SK-N-SH (cell line): ENCODE results near the gene MRPL18. TPM values are rescaled to one million over a fixed set of nuclear protein-coding genes. Genes with fewer than 3 reads are reported as not detected.

ENCODE experiments used
- CTCF ChIA-PET: fragments of 300-600, 350-600 bp; formaldehyde crosslinking; extraction: SDS; loops from one replicate; lab custom pipeline; 2021; lab: Yijun Ruan, JAX
- POLR2A ChIA-PET: fragments of 350-600 bp; sonication (Branson Sonifier 250); formaldehyde crosslinking; extraction: SDS; loops from one replicate; lab custom pipeline; 2020; ENCODE audit warnings: antibody characterized with exemption, inconsistent platforms; lab: Yijun Ruan, JAX
- DNase-seq: peaks from one replicate; pipeline ENCODE4 v3.0.0; 2012
- H2AFZ ChIP-seq: fragments of 200-600 bp; sonication (generic); 2 replicates; pipeline ENCODE4 v1.8.1; 2016; ENCODE audit warnings: antibody characterized with exemption, mild to moderate bottlenecking, low read depth
- H3F3A ChIP-seq: fragments of 200-600 bp; sonication (generic); replicated peaks from 2 replicates; pipeline ENCODE3; 2016; ENCODE audit warnings: antibody characterized with exemption, mild to moderate bottlenecking; ENCODE audit not compliant: insufficient read depth
- H3K27ac ChIP-seq, 2 experiments: fragments of 200-500 bp in 1 of 2; fragments of 200-600 bp in 1 of 2; sonication (Bioruptor generic) in 1 of 2; sonication (generic), shearing (Covaris generic) in 1 of 2; 2 replicates each; pipeline versions ENCODE4 v1.5.1 to v1.6.1; 2014 to 2016; ENCODE audit warnings: low read depth in 2 of 2, inconsistent platforms in 1 of 2, low read length in 1 of 2, mild to moderate bottlenecking in 1 of 2, mixed read lengths in 1 of 2
- H3K27me3 ChIP-seq: fragments of 200-600 bp; sonication (generic), shearing (Covaris generic); 2 replicates; pipeline ENCODE4 v1.6.1; 2016; ENCODE audit warnings: mixed run types; ENCODE audit not compliant: insufficient read depth
- H3K36me3 ChIP-seq, 2 experiments: fragments of 200-500 bp in 1 of 2; fragments of 200-600 bp in 1 of 2; sonication (Bioruptor generic) in 1 of 2; sonication (generic) in 1 of 2; replicated peaks in 1 of 2; 2 replicates each; pipeline versions ENCODE3 to v1.5.1; 2014 to 2016; ENCODE audit warnings: low read length in 1 of 2, mild to moderate bottlenecking in 1 of 2; ENCODE audit not compliant: insufficient read depth in 2 of 2, control insufficient read depth in 1 of 2
- H3K4me1 ChIP-seq, 2 experiments: fragments of 200-500 bp in 1 of 2; fragments of 200-600 bp in 1 of 2; sonication (Bioruptor generic) in 1 of 2; sonication (generic), shearing (Covaris generic) in 1 of 2; 2 replicates each; pipeline versions ENCODE4 v1.5.1 to v1.6.1; 2014 to 2016; ENCODE audit warnings: low read depth in 1 of 2, low read length in 1 of 2, mixed run types in 1 of 2; ENCODE audit not compliant: insufficient read depth in 2 of 2, control insufficient read depth in 1 of 2
- H3K4me2 ChIP-seq: fragments of 200-600 bp; sonication (generic), shearing (Covaris generic); 2 replicates; pipeline ENCODE4 v1.6.1; 2017; ENCODE audit warnings: mixed run types
- H3K4me3 ChIP-seq, 2 experiments: fragments of 200-500 bp in 1 of 2; fragments of 200-600 bp in 1 of 2; sonication (Bioruptor generic) in 1 of 2; sonication (generic), shearing (Covaris generic) in 1 of 2; 2 replicates each; pipeline versions ENCODE4 v1.5.1 to v1.8.1; 2014 to 2016; ENCODE audit warnings: low read depth in 2 of 2, inconsistent platforms in 1 of 2, low read length in 1 of 2, mild to moderate bottlenecking in 1 of 2, mixed read lengths in 1 of 2, moderate library complexity in 1 of 2
- H3K79me2 ChIP-seq: fragments of 200-600 bp; sonication (generic); 2 replicates; pipeline ENCODE4 v1.8.1; 2017; ENCODE audit warnings: mild to moderate bottlenecking; ENCODE audit not compliant: insufficient read depth
- H3K9ac ChIP-seq: fragments of 200-600 bp; sonication (generic); 2 replicates; pipeline ENCODE4 v1.6.1; 2017; ENCODE audit warnings: mixed run types
- H3K9me2 ChIP-seq: fragments of 200-600 bp; sonication (generic); 2 replicates; pipeline ENCODE4 v1.6.1; 2017; ENCODE audit warnings: mixed run types
- H3K9me3 ChIP-seq: fragments of 200-600 bp; sonication (generic); 2 replicates; pipeline ENCODE4 v1.6.1; 2017; ENCODE audit warnings: mixed run types, mild to moderate bottlenecking, moderate library complexity
- H4K20me1 ChIP-seq: fragments of 200-600 bp; sonication (generic); 2 replicates; pipeline ENCODE4 v1.6.1; 2017; ENCODE audit warnings: mild to moderate bottlenecking, mixed run types; ENCODE audit not compliant: insufficient read depth
- CHD2 ChIP-seq: fragments of 150-350 bp; IDR thresholded peaks from 2 replicates; pipeline ENCODE4 v1.6.1; 2018; ENCODE audit warnings: low read length; ENCODE audit not compliant: partially characterized antibody
- CTCF ChIP-seq: fragments of 200-600 bp; sonication (generic); IDR thresholded peaks from 2 replicates; pipeline ENCODE4 v1.6.1; 2017; ENCODE audit warnings: antibody characterized with exemption, mild to moderate bottlenecking, moderate library complexity
- EZH2phosphoT487 ChIP-seq: fragments of 200-600 bp; sonication (generic); IDR thresholded peaks from 2 replicates; pipeline ENCODE4 v1.6.1; 2017; ENCODE audit warnings: low read depth, mixed run types, mild to moderate bottlenecking, antibody characterized with exemption, moderate library complexity, borderline replicate concordance
- FOXM1 ChIP-seq: IDR thresholded peaks from 2 replicates; pipeline ENCODE4 v1.4.0; 2012; ENCODE audit warnings: low read depth, mild to moderate bottlenecking
- GABPA ChIP-seq: IDR thresholded peaks from 2 replicates; pipeline ENCODE4 v1.4.0; 2012; ENCODE audit warnings: low read depth, mild to moderate bottlenecking
- IRF3 ChIP-seq: fragments of 150-350 bp; IDR thresholded peaks from 2 replicates; pipeline ENCODE4 v1.6.1; 2016; ENCODE audit warnings: mild to moderate bottlenecking, low read depth, low read length
- MAX ChIP-seq: IDR thresholded peaks from 2 replicates; pipeline ENCODE4 v1.4.0; 2012; ENCODE audit warnings: low read depth
- MXI1 ChIP-seq: IDR thresholded peaks from 2 replicates; pipeline ENCODE4 v1.6.1; 2012; ENCODE audit warnings: mild to moderate bottlenecking, low read depth, low read length, improper control_type of control experiment
- NRF1 ChIP-seq: IDR thresholded peaks from 2 replicates; pipeline ENCODE4 v1.6.1; 2012; ENCODE audit warnings: low read depth, mild to moderate bottlenecking, low read length
- PBX3 ChIP-seq: IDR thresholded peaks from 2 replicates; pipeline ENCODE4; 2012
- POLR2AphosphoS5 ChIP-seq: IDR thresholded peaks from 2 replicates; pipeline ENCODE4 v1.6.1; 2012; ENCODE audit warnings: low read depth, low read length
- RFX5 ChIP-seq: IDR thresholded peaks from 2 replicates; pipeline ENCODE4 v1.6.1; 2012; ENCODE audit warnings: mild to moderate bottlenecking, improper control_type of control experiment, low read length
- TAF1 ChIP-seq: IDR thresholded peaks from 2 replicates; pipeline ENCODE4 v1.6.1; 2012; ENCODE audit warnings: low read depth, mild to moderate bottlenecking, low read length, moderate library complexity, borderline replicate concordance
- USF1 ChIP-seq: IDR thresholded peaks from 2 replicates; pipeline ENCODE4 v1.4.0; 2012; ENCODE audit warnings: low read depth, borderline replicate concordance
- WGBS: methylation state at CpG from one replicate; pipeline ENCODE4 v1.1.6; 2017; ENCODE audit warnings: low lambda C conversion rate; 5-methylcytosine and 5-hydroxymethylcytosine counted together
- polyA plus RNA-seq, 3 experiments: library from polyadenylated mRNA; depleted of rRNA; stranded (reverse); fragments of >200 nt; gene quantifications; 2 replicates each; pipeline ENCODE4 v1.2.3, GENCODE V29; 2012

Gene MRPL18
- polyA plus RNA-seq, 1 of the 3 experiments (the other 2 are of a cell fraction): 84.4 TPM

GRCh38 chr6:159761129-159761872 is 29.0 kb upstream of the MRPL18 start:
- no peak for TF ChIP-seq NRF1
- no peak for TF ChIP-seq PBX3
- TF ChIP-seq GABPA: peak; percentile 56
- H3K79me2 ChIP-seq: peaks cover 29% of the 10 kb centered on the region
- WGBS: 6% methylated on average over 20 of the region's 45 CpGs
- H3K27me3 ChIP-seq: no peaks in the 10 kb centered on the region
- H3K9me2 ChIP-seq: no peaks in the 10 kb centered on the region
- H3F3A ChIP-seq: peaks cover 43% of the 10 kb centered on the region
- peak overlapping the region; percentile 91 to 94 for H3K27ac ChIP-seq
- POLR2A ChIA-PET: interaction anchor here (2.2 to 2.3 kb wide), 2 partner anchors 28 to 35 kb away, joined by 11 read pairs; partner anchors contain the start of genes MRPL18, TCP1 and WTAP
- no peaks in the 10 kb centered on the region for H4K20me1 ChIP-seq
- DNase-seq: peak; percentile 36
- peak overlapping the region; percentile 75 to 85 for H3K4me3 ChIP-seq
- no peaks in the 10 kb centered on the region for H3K9me3 ChIP-seq
- CTCF ChIA-PET: interaction anchor here (0.7 to 1.4 kb wide), 3 partner anchors 10 to 32 kb away, joined by 3 read pairs; no protein-coding TSS in a partner anchor
- H3K9ac ChIP-seq: peak overlapping the region; percentile 87
- peaks cover 33 to 43% of the 10 kb centered on the region in 2 experiments for H3K36me3 ChIP-seq
- peak overlapping the region; percentile 88; the same call in 1 of the 2 replicates for H2AFZ ChIP-seq
- H3K4me1 ChIP-seq: peaks cover 13 to 20% of the 10 kb centered on the region in 2 experiments
- peak overlapping the region; percentile 99 for H3K4me2 ChIP-seq

GRCh38 chr6:159761873-159762680 is 28.2 kb upstream of the MRPL18 start, which contains the start of gene ACAT2:
Gene ACAT2, plus strand, starts transcription at chr6:159762045. Its CDS starts 43 bp downstream, at chr6:159762088.
- CTCF ChIA-PET: interaction anchor here (1.1 kb wide), 1 partner anchor 33 kb away, joined by 3 read pairs; no protein-coding TSS in a partner anchor
- DNase-seq: peak; percentile 99
- TF ChIP-seq CTCF (no peak), MAX (0 out of 2 replicates have a peak, but pooled peaks have one; percentile 24), MXI1 (peak; percentile 65), RFX5 (peak; percentile 90), EZH2phosphoT487 (no peak), IRF3 (peak; percentile 73), TAF1 (0 out of 2 replicates have a peak, but pooled peaks have one; percentile 11), NRF1 (peak; percentile 92), POLR2AphosphoS5 (peak; percentile 57; the same call in 1 of the 2 replicates), USF1 (no peak), CHD2 (peak; percentile 49), FOXM1 (no peak)

More at GRCh38 chr6:159761873-159762680, 28.2 kb upstream of the MRPL18 start, which contains the start of gene ACAT2:
- H3F3A ChIP-seq: peaks cover 37% of the 10 kb centered on the region
- peak within 1 kb of the TSS; percentile 95 for H2AFZ ChIP-seq
- POLR2A ChIA-PET: interaction anchor here (0.6 to 2.3 kb wide), 3 partner anchors 25 to 35 kb away, joined by 3 to 11 read pairs (median 11); partner anchors contain the start of genes MRPL18, TCP1 and WTAP
- H3K4me1 ChIP-seq: peaks cover 13 to 20% of the 10 kb centered on the region in 2 experiments
- peaks cover 32 to 44% of the 10 kb centered on the region in 2 experiments for H3K36me3 ChIP-seq
- H3K9me2 ChIP-seq: no peaks in the 10 kb centered on the region
- no peaks in the 10 kb centered on the region for H3K9me3 ChIP-seq
- peaks cover 23% of the 10 kb centered on the region for H3K79me2 ChIP-seq
- H3K9ac ChIP-seq: peak within 1 kb of the TSS; percentile 87
- 0% methylated on average over 2 of the region's 76 CpGs for WGBS
- no peaks in the 10 kb centered on the region for H3K27me3 ChIP-seq
- peak within 1 kb of the TSS; percentile 75 to 85 for H3K4me3 ChIP-seq
- peak within 1 kb of the TSS; percentile 99 for H3K4me2 ChIP-seq
- H4K20me1 ChIP-seq: no peaks in the 10 kb centered on the region
- H3K27ac ChIP-seq: peak within 1 kb of the TSS; percentile 94 to 97
